DOHH2 (cell line): ENCODE measurements around the gene TMEM87B.

ENCODE experiments used
- CTCF ChIP-seq: fragments of 200-600 bp; sonication (generic); IDR thresholded peaks from one replicate; pipeline ENCODE4 v1.5.1; 2014; ENCODE audit warnings: antibody characterized with exemption, mild to moderate bottlenecking, low read depth, low read length; ENCODE audit not compliant: poor library complexity, severe bottlenecking
- EZH2phosphoT487 ChIP-seq: fragments of 200-600 bp; sonication (generic); IDR thresholded peaks from 2 replicates; pipeline ENCODE4 v1.6.1; 2017; ENCODE audit warnings: borderline replicate concordance, mild to moderate bottlenecking, antibody characterized with exemption, low read length, moderate library complexity, mixed read lengths

GRCh38 chr2:112160283-112161250, 105.5 kb downstream of the TMEM87B start:
- TF ChIP-seq CTCF (no peak), EZH2phosphoT487 (no peak)
